Liver (tissue), 9 donors: Measurements from ENCODE around the gene TP63. TPM values are rescaled to one million over a fixed set of nuclear protein-coding genes. Genes with fewer than 3 reads are reported as not detected.

Experiments
- DNase-seq: peaks from one replicate; pipeline ENCODE4 v3.0.0-alpha.2; 2017; ENCODE audit warnings: low spot score
- H3K27ac ChIP-seq, 2 donors: one replicate each; pipeline ENCODE4 v1.7.0; 2013; ENCODE audit warnings: inconsistent platforms in 2 of 2, low read length in 2 of 2, control low read depth in 1 of 2, low read depth in 1 of 2, mild to moderate bottlenecking in 1 of 2
- H3K27me3 ChIP-seq, 4 donors: one replicate each; pipeline versions ENCODE4 v1.6.1 to v1.7.0; 2013; ENCODE audit warnings: low read length in 3 of 4, inconsistent platforms in 1 of 4, mild to moderate bottlenecking in 1 of 4, moderate library complexity in 1 of 4; ENCODE audit not compliant: control insufficient read depth in 4 of 4, insufficient read depth in 4 of 4
- H3K36me3 ChIP-seq, 4 donors: one replicate each; pipeline versions ENCODE4 v1.6.1 to v1.7.0; 2013; ENCODE audit warnings: low read length in 3 of 4, mild to moderate bottlenecking in 3 of 4, low read depth in 1 of 4, moderate library complexity in 1 of 4; ENCODE audit not compliant: control insufficient read depth in 4 of 4, insufficient read depth in 3 of 4
- H3K4me1 ChIP-seq, 4 donors: one replicate each; pipeline versions ENCODE4 v1.6.1 to v1.7.0; 2013; ENCODE audit warnings: low read length in 3 of 4, mild to moderate bottlenecking in 3 of 4, moderate library complexity in 1 of 4; ENCODE audit not compliant: control insufficient read depth in 4 of 4, insufficient read depth in 4 of 4
- H3K4me3 ChIP-seq, 3 donors: one replicate each; pipeline versions ENCODE4 v1.6.1 to v1.7.0; 2013; ENCODE audit warnings: low read length in 3 of 3, control low read depth in 1 of 3, low read depth in 1 of 3, mild to moderate bottlenecking in 1 of 3
- H3K9ac ChIP-seq, 2 donors: one replicate each; pipeline ENCODE4 v1.7.0; 2013; ENCODE audit warnings: low read length in 2 of 2, mild to moderate bottlenecking in 2 of 2, moderate library complexity in 2 of 2, control low read depth in 1 of 2, low read depth in 1 of 2
- H3K9me3 ChIP-seq, 4 donors: one replicate each; pipeline versions ENCODE4 v1.6.1 to v1.7.0; 2013; ENCODE audit warnings: low read length in 3 of 4; ENCODE audit not compliant: control insufficient read depth in 4 of 4
- EGR1 ChIP-seq, 2 donors: IDR thresholded peaks; 2 replicates each; pipeline ENCODE4 v1.6.1; 2016 to 2018; ENCODE audit warnings: antibody characterized with exemption in 2 of 2, low read depth in 2 of 2
- FOXA1 ChIP-seq: IDR thresholded peaks from 2 replicates; pipeline ENCODE4 v1.6.1; 2016; ENCODE audit warnings: antibody characterized with exemption
- FOXA2 ChIP-seq: IDR thresholded peaks from 2 replicates; pipeline ENCODE4 v1.6.1; 2016; ENCODE audit warnings: antibody characterized with exemption
- GABPA ChIP-seq, 2 donors: IDR thresholded peaks in 1 of 2; conservative IDR thresholded peaks in 1 of 2; 2 replicates each; pipeline ENCODE4 v1.6.1; 2016; ENCODE audit warnings: antibody characterized with exemption in 2 of 2, mild to moderate bottlenecking in 1 of 2, moderate library complexity in 1 of 2
- HNF4A ChIP-seq, 2 donors: conservative IDR thresholded peaks; 2 replicates each; pipeline ENCODE4 v1.6.1; 2016; ENCODE audit warnings: antibody characterized with exemption in 2 of 2, mild to moderate bottlenecking in 2 of 2
- JUND ChIP-seq, 2 donors: IDR thresholded peaks; 2 replicates each; pipeline ENCODE4 v1.6.1; 2016; ENCODE audit warnings: antibody characterized with exemption in 2 of 2
- NR2F2 ChIP-seq: IDR thresholded peaks from 2 replicates; pipeline ENCODE4 v1.6.1; 2016; ENCODE audit warnings: antibody characterized with exemption
- RAD21 ChIP-seq, 2 donors: IDR thresholded peaks; 2 replicates each; pipeline ENCODE4 v1.6.1; 2016; ENCODE audit warnings: antibody characterized with exemption in 2 of 2, mild to moderate bottlenecking in 2 of 2
- SP1 ChIP-seq: IDR thresholded peaks from 2 replicates; pipeline ENCODE4 v1.6.1; 2018; ENCODE audit warnings: antibody characterized with exemption, mild to moderate bottlenecking
- TAF1 ChIP-seq: conservative IDR thresholded peaks from 2 replicates; pipeline ENCODE4 v1.6.1; 2016; ENCODE audit warnings: antibody characterized with exemption, mild to moderate bottlenecking
- YY1 ChIP-seq: IDR thresholded peaks from 2 replicates; pipeline ENCODE4 v1.6.1; 2016; ENCODE audit warnings: antibody characterized with exemption, mild to moderate bottlenecking
- WGBS: extraction: QIAGEN DNeasy Blood & Tissue Kit; methylation state at CpG from one replicate; pipeline ENCODE4 v1.1.7; 2013; 5-methylcytosine and 5-hydroxymethylcytosine counted together
- polyA plus RNA-seq, 2 donors: library from polyadenylated mRNA; stranded (reverse) in 1 of 2; unstranded in 1 of 2; fragments of 200-250 nt in 1 of 2; fragments of >200 nt in 1 of 2; fragmentation: Nextera tagmentation in 1 of 2; extraction: Ambion mirVana in 1 of 2; gene quantifications; one replicate each; pipeline versions ENCODE4 v1.2.1 to v1.2.3, GENCODE V29; 2013 to 2015
- total RNA-seq, 2 donors: library from RNA; depleted of rRNA; stranded (reverse); fragments of >200 nt; gene quantifications; one replicate each; pipeline ENCODE4 v1.2.3, GENCODE V29; 2014
- TF ChIP-seq, protein P1 (sequence below): IDR thresholded peaks from 2 replicates; pipeline ENCODE4 v1.6.1; 2016; ENCODE audit warnings: antibody characterized with exemption
- TF ChIP-seq, protein P2 (sequence below): IDR thresholded peaks from 2 replicates; pipeline ENCODE4 v1.6.1; 2016; ENCODE audit warnings: antibody characterized with exemption
- TF ChIP-seq, protein P3 (sequence below): IDR thresholded peaks from 2 replicates; pipeline ENCODE4 v1.6.1; 2016; ENCODE audit warnings: antibody characterized with exemption
- TF ChIP-seq, protein P4 (sequence below): IDR thresholded peaks from 2 replicates; pipeline ENCODE4 v1.6.1; 2016; ENCODE audit warnings: antibody characterized with exemption, mild to moderate bottlenecking
- donor health status: healthy.
- donor health status: healthy.
- donor health status: healthy.
- donor health status: healthy.
- donor health status: healthy.

TP63 gene
- total and polyA plus RNA-seq, 4 donors: under 0.01 to 0.08 (median 0.05) TPM; not detected in 1

DNA sequence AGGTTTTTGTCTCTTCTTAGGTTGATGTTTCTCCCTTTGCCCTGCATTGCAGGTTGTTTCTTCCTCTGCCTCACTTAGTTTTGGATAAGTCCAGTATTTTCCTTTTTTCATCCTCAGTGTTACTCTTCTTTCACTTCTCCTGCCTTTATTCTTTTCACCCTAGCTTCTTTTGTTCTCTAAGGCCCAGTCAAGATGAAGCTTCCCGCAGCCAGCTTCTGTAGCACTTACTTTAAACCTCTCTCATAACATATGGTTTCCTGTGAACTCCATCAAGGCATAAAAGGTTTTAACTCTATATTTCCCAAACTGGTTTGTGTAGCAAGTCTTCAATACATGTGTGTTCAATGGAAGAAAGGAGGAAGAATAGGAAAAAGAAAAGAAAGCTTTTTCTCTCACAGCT lies 54.1 kb downstream of the TP63 start:
- no peaks in the 10 kb centered on the region for H3K27me3 ChIP-seq
- TF ChIP-seq FOXA2 (no peak), SP1 (no peak), RAD21 (IDR thresholded peaks at IDR 0.05) (no peak)
- TF ChIP-seq, protein P1, sequence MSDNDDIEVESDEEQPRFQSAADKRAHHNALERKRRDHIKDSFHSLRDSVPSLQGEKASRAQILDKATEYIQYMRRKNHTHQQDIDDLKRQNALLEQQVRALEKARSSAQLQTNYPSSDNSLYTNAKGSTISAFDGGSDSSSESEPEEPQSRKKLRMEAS: no peak
- WGBS: 84% methylated on average over 1 of the region's 1 CpG
- H3K4me3 ChIP-seq: no peak overlapping the region
- H3K9me3 ChIP-seq: no peaks in the 10 kb centered on the region
- H3K4me1 ChIP-seq: peaks cover 0 to 5% (median 4%) of the 10 kb centered on the region in 4 donors
- no peaks in the 10 kb centered on the region for H3K36me3 ChIP-seq
- no peak for DNase-seq
- H3K27ac ChIP-seq: no peak overlapping the region
- no peak overlapping the region for H3K9ac ChIP-seq

DNA sequence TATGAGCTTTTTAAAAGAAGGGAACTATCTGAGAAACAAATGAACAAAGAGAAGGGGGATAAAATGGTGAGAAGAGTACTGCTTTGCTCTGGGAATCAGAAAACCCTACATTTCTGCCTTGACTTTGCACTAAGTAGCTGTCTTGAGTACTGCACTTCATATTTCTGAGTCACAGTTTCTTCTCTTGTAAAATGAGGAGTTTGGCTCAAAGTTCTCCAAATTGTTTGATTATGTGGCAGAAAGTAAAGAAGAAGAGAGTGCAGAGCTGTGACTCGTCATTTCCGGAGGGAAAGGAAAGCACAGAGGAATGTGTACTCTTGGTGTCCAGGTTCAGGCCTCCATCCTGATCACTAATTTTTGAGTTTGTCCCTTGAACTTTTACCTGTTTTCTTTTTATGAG lies 54.7 kb downstream of the TP63 start:
- WGBS: 61% methylated on average over 2 of the region's 2 CpGs
- TF ChIP-seq FOXA2 (no peak), RAD21 (IDR thresholded peaks at IDR 0.05) (no peak), SP1 (no peak), EGR1 (IDR thresholded peaks at IDR 0.05; ENCODE audit: low read depth in 2 of 2) (no peak)
- TF ChIP-seq, protein P2, sequence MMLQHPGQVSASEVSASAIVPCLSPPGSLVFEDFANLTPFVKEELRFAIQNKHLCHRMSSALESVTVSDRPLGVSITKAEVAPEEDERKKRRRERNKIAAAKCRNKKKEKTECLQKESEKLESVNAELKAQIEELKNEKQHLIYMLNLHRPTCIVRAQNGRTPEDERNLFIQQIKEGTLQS: no peak
- TF ChIP-seq, protein P3, sequence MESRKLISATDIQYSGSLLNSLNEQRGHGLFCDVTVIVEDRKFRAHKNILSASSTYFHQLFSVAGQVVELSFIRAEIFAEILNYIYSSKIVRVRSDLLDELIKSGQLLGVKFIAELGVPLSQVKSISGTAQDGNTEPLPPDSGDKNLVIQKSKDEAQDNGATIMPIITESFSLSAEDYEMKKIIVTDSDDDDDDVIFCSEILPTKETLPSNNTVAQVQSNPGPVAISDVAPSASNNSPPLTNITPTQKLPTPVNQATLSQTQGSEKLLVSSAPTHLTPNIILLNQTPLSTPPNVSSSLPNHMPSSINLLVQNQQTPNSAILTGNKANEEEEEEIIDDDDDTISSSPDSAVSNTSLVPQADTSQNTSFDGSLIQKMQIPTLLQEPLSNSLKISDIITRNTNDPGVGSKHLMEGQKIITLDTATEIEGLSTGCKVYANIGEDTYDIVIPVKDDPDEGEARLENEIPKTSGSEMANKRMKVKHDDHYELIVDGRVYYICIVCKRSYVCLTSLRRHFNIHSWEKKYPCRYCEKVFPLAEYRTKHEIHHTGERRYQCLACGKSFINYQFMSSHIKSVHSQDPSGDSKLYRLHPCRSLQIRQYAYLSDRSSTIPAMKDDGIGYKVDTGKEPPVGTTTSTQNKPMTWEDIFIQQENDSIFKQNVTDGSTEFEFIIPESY: no peak
- Histone ChIP-seq H3K9ac (no peak overlapping the region), H3K27ac (no peak overlapping the region), H3K9me3 (no peaks in the 10 kb centered on the region), H3K4me3 (no peak overlapping the region), H3K4me1 (peaks cover 0 to 11% (median 9%) of the 10 kb centered on the region in 4 donors), H3K36me3 (no peaks in the 10 kb centered on the region), H3K27me3 (no peaks in the 10 kb centered on the region)
- DNase-seq: no peak

DNA sequence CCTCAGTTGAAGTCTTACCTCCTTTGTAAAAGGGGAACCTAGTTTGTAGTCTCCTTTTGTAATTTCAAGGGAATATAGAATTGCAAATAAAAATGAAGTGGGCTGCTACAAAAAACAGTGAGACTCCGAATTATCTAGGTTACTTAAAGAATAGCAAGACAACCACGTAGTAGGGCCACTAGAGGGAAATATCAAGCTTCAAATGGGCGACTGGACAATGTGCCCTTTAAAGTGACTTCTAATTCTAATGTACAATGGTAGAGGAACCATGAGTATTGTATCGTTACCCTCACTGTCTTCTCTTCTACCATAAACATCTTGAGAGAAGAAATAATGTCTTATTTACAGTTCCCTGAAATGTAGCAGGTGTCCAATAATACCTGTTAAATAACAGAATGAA lies 56.3 kb downstream of the TP63 start:
- DNase-seq: no peak
- no peaks in the 10 kb centered on the region for H3K9me3 ChIP-seq
- no peaks in the 10 kb centered on the region for H3K27me3 ChIP-seq
- TF ChIP-seq FOXA1: no peak
- no peak for TF ChIP-seq RAD21 (IDR thresholded peaks at IDR 0.05)
- TF ChIP-seq HNF4A (conservative IDR thresholded peaks at IDR 0.05): no peak
- TF ChIP-seq GABPA (IDR thresholded peaks at IDR 0.05 in 1 of 2, conservative IDR thresholded peaks at IDR 0.05 in 1 of 2): no peak
- H3K9ac ChIP-seq: no peak overlapping the region
- H3K27ac ChIP-seq: no peak overlapping the region
- H3K4me1 ChIP-seq: peaks cover 0 to 13% (median 11%) of the 10 kb centered on the region in 4 donors
- H3K4me3 ChIP-seq: no peak overlapping the region
- 85% methylated on average over 4 of the region's 4 CpGs for WGBS
- H3K36me3 ChIP-seq: no peaks in the 10 kb centered on the region

DNA sequence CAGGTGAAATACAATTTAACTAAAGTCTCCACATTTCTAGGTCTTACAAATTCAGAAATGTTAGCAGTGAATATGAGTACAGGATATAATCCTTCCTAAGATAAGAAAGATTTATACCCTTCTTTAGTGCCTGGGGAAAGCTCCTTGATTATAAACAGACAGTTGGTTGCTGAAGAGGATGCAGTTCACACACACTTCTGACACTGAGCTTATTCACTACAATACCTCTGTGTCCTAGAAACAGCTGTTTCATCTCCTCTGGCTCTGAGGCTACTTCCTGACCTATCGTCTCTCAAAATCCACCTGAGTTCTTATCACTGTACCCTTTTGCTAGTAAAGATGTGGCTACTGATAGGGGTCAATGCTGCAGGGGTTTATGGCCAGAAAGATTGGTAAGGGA lies 57.1 kb downstream of the TP63 start:
- 28% methylated on average over 1 of the region's 1 CpG for WGBS
- no peaks in the 10 kb centered on the region for H3K9me3 ChIP-seq
- DNase-seq: no peak
- no peak overlapping the region for H3K4me3 ChIP-seq
- no peak overlapping the region for H3K9ac ChIP-seq
- TF ChIP-seq, protein P4, sequence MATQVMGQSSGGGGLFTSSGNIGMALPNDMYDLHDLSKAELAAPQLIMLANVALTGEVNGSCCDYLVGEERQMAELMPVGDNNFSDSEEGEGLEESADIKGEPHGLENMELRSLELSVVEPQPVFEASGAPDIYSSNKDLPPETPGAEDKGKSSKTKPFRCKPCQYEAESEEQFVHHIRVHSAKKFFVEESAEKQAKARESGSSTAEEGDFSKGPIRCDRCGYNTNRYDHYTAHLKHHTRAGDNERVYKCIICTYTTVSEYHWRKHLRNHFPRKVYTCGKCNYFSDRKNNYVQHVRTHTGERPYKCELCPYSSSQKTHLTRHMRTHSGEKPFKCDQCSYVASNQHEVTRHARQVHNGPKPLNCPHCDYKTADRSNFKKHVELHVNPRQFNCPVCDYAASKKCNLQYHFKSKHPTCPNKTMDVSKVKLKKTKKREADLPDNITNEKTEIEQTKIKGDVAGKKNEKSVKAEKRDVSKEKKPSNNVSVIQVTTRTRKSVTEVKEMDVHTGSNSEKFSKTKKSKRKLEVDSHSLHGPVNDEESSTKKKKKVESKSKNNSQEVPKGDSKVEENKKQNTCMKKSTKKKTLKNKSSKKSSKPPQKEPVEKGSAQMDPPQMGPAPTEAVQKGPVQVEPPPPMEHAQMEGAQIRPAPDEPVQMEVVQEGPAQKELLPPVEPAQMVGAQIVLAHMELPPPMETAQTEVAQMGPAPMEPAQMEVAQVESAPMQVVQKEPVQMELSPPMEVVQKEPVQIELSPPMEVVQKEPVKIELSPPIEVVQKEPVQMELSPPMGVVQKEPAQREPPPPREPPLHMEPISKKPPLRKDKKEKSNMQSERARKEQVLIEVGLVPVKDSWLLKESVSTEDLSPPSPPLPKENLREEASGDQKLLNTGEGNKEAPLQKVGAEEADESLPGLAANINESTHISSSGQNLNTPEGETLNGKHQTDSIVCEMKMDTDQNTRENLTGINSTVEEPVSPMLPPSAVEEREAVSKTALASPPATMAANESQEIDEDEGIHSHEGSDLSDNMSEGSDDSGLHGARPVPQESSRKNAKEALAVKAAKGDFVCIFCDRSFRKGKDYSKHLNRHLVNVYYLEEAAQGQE: no peak
- TF ChIP-seq, protein P2: no peak
- TF ChIP-seq NR2F2 (no peak), EGR1 (IDR thresholded peaks at IDR 0.05; ENCODE audit: low read depth in 2 of 2) (no peak), YY1 (no peak), TAF1 (no peak), JUND (IDR thresholded peaks at IDR 0.05) (no peak), SP1 (no peak)
- H3K27ac ChIP-seq: no peak overlapping the region
- H3K27me3 ChIP-seq: no peaks in the 10 kb centered on the region
- peaks cover 0 to 13% (median 11%) of the 10 kb centered on the region in 4 donors for H3K4me1 ChIP-seq
- H3K36me3 ChIP-seq: no peaks in the 10 kb centered on the region
